Urothelium cell line (cell line): ENCODE results near the gene SCGN.
"Not testable (repeated sequence)": the region's sequence is repeated elsewhere in the genome, so short reads cannot be mapped to it uniquely, and the experiment has no call there.

Source experiments
- DNase-seq: peaks from one replicate; pipeline ENCODE4 v3.0.0; 2011; ENCODE audit warnings: low spot score, mixed read lengths
- FAIRE-seq: peaks from 2 replicates; lab custom pipeline; 2011; peaks lifted over from hg19 to GRCh38; lab: Jason Lieb, UNC

Gene SCGN

GRCh38 chr6:25717866-25718740, 66.1 kb downstream of the SCGN start:
- no peak for DNase-seq
- FAIRE-seq: no peak

GRCh38 chr6:25726122-25726911, 74.3 kb downstream of the SCGN start:
- FAIRE-seq (no peak), DNase-seq (no peak)

- FAIRE-seq (no peak), DNase-seq (no peak)
Observed at GRCh38 chr6:25727028-25727427, 75.0 kb downstream of the SCGN start.

- FAIRE-seq: no peak
- no peak for DNase-seq
Observed at GRCh38 chr6:25730907-25731306, 78.9 kb downstream of the SCGN start.

- FAIRE-seq (no peak), DNase-seq (no peak)
Observed at GRCh38 chr6:25731721-25732120, 79.7 kb downstream of the SCGN start.

- FAIRE-seq (no peak), DNase-seq (no peak)
Observed at GRCh38 chr6:25732468-25733198, 80.6 kb downstream of the SCGN start.

GRCh38 chr6:25735261-25735660, 83.2 kb downstream of the SCGN start:
- DNase-seq (no peak), FAIRE-seq (no peak)

GRCh38 chr6:25743868-25744267, 91.9 kb downstream of the SCGN start:
- DNase-seq (no peak), FAIRE-seq (no peak)

GRCh38 chr6:25745836-25746235, 93.8 kb downstream of the SCGN start:
- FAIRE-seq (no peak), DNase-seq (no peak)

GRCh38 chr6:25746968-25747367, 95.0 kb downstream of the SCGN start:
- FAIRE-seq (no peak), DNase-seq (no peak)

- DNase-seq (no peak), FAIRE-seq (no peak)
Observed at GRCh38 chr6:25747477-25747876, 95.5 kb downstream of the SCGN start.

- no peak for FAIRE-seq
- no peak for DNase-seq
Observed at GRCh38 chr6:25748049-25748448, 96.0 kb downstream of the SCGN start.

GRCh38 chr6:25748601-25749517, 96.8 kb downstream of the SCGN start:
- not testable (repeated sequence) for FAIRE-seq

GRCh38 chr6:25749837-25750236, 97.8 kb downstream of the SCGN start:
- FAIRE-seq (no peak), DNase-seq (no peak)

More at GRCh38 chr6:25748601-25749517, 96.8 kb downstream of the SCGN start:
- DNase-seq: not testable (repeated sequence)

- FAIRE-seq: no peak
- no peak for DNase-seq
Observed at GRCh38 chr6:25750906-25751305, 98.9 kb downstream of the SCGN start.
